Smooth muscle cell (in vitro differentiated cells): Measurements from ENCODE around the gene CDH6. TPM values are rescaled to one million over a fixed set of nuclear protein-coding genes. Genes with fewer than 3 reads are reported as not detected.
A peak's percentile ranks its signal among the peaks of the same experiment; 100 is the strongest.

Experiments used
- DNase-seq: peaks from one replicate; lab custom pipeline; 2025; ENCODE audit not compliant: unreplicated experiment; lab: John Stamatoyannopoulos, UW
- H2AFZ ChIP-seq: fragments of 200-600 bp; sonication (generic); 2 replicates; pipeline ENCODE4 v1.6.0; 2016; ENCODE audit warnings: antibody characterized with exemption, low read depth, mild to moderate bottlenecking
- H3F3A ChIP-seq: fragments of 200-600 bp; sonication (generic); 2 replicates; pipeline ENCODE4 v1.6.0; 2017; ENCODE audit warnings: antibody characterized with exemption, low read depth
- H3K27ac ChIP-seq: fragments of 200-600 bp; sonication (generic); 2 replicates; pipeline ENCODE4 v1.5.1; 2016; ENCODE audit warnings: low read depth, mild to moderate bottlenecking
- H3K27me3 ChIP-seq: fragments of 200-600 bp; sonication (generic); 2 replicates; pipeline ENCODE4 v1.6.1; 2016; ENCODE audit warnings: low read depth, mild to moderate bottlenecking
- H3K36me3 ChIP-seq: fragments of 200-600 bp; sonication (generic); 2 replicates; pipeline ENCODE4 v1.5.1; 2016; ENCODE audit warnings: low read depth
- H3K4me1 ChIP-seq: fragments of 200-600 bp; sonication (generic); 2 replicates; pipeline ENCODE4 v1.5.1; 2016; ENCODE audit warnings: low read depth
- H3K4me2 ChIP-seq: fragments of 200-600 bp; sonication (generic); 2 replicates; pipeline ENCODE4 v1.6.0; 2016; ENCODE audit warnings: mild to moderate bottlenecking
- H3K4me3 ChIP-seq: fragments of 200-600 bp; sonication (generic); 2 replicates; pipeline ENCODE4 v1.5.1; 2016; ENCODE audit warnings: mild to moderate bottlenecking
- H3K79me2 ChIP-seq: fragments of 200-600 bp; sonication (generic); 2 replicates; pipeline ENCODE4 v1.6.0; 2016; ENCODE audit warnings: low read depth, mild to moderate bottlenecking
- H3K9ac ChIP-seq: fragments of 200-600 bp; sonication (generic); 2 replicates; pipeline ENCODE4 v1.6.0; 2016; ENCODE audit warnings: low read depth
- H3K9me3 ChIP-seq: fragments of 200-600 bp; sonication (generic); replicated peaks from 2 replicates; pipeline ENCODE4 v1.5.1; 2016; ENCODE audit warnings: low read depth
- H4K20me1 ChIP-seq: fragments of 200-600 bp; sonication (generic); 2 replicates; pipeline ENCODE4 v1.6.0; 2016; ENCODE audit warnings: low read depth
- WGBS: methylation state at CpG from one replicate; pipeline ENCODE4 v1.1.7; 2016; ENCODE audit warnings: low lambda C conversion rate; 5-methylcytosine and 5-hydroxymethylcytosine counted together
- polyA plus RNA-seq: library from polyadenylated mRNA; unstranded; fragments of >200 nt; fragmentation: Nextera tagmentation; extraction: Ambion mirVana; gene quantifications from 2 replicates; pipeline ENCODE4 v1.2.1, GENCODE V29; 2016
- total RNA-seq: library from RNA; depleted of rRNA; stranded (reverse); fragments of >200 nt; gene quantifications from 2 replicates; pipeline ENCODE4 v1.2.3, GENCODE V29; 2014
- TF ChIP-seq, protein P1 (sequence below): fragments of 200-600 bp; sonication (generic); IDR thresholded peaks from 2 replicates; pipeline ENCODE4 v1.5.1; 2017; ENCODE audit warnings: borderline replicate concordance, mild to moderate bottlenecking, antibody characterized with exemption; ENCODE audit not compliant: insufficient read depth, poor library complexity, severe bottlenecking

The CDH6 gene
- total and polyA plus RNA-seq, 2 experiments from 2014 or later: 1.5 to 5.9 TPM

DNA sequence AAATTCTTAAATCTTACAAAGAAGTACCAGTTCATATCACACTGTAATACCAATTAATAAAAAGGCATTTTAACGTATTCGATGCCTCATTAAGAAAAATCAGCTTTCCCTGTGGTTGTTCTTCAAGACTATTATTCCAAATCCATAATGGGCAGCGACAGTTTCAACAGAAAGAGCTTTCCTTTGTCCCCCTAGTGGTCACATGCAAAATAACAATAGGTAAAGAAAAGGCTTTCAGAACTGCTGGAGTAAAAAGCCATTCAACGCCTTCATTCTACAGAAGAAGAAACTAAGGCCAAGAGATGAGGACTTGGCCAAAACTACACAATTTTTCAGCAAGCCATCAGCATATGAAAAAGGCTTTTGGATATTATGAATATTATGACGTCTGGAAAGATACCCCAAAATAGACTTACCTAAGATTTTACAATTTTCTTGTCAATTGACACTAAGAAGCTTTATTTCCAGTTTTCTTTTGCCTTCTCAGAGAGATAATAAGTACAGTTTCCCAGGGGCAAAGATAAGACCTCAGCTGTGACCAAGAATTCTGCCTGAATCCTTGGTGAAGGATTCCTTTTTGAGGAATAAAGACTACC is 6.7 kb upstream of the CDH6 start:
- Histone ChIP-seq H2AFZ (no peak overlapping the region), H3K4me2 (no peak overlapping the region), H3K9ac (no peak overlapping the region), H3K4me3 (no peak overlapping the region), H3K9me3 (no peaks in the 10 kb centered on the region), H3K27me3 (peaks cover 6% of the 10 kb centered on the region), H4K20me1 (no peaks in the 10 kb centered on the region), H3K27ac (no peak overlapping the region), H3F3A (no peaks in the 10 kb centered on the region), H3K79me2 (no peaks in the 10 kb centered on the region), H3K36me3 (no peaks in the 10 kb centered on the region), H3K4me1 (no peaks in the 10 kb centered on the region)
- WGBS: 18% methylated on average over 5 of the region's 5 CpGs
- no peak for DNase-seq
- TF ChIP-seq, protein P1, sequence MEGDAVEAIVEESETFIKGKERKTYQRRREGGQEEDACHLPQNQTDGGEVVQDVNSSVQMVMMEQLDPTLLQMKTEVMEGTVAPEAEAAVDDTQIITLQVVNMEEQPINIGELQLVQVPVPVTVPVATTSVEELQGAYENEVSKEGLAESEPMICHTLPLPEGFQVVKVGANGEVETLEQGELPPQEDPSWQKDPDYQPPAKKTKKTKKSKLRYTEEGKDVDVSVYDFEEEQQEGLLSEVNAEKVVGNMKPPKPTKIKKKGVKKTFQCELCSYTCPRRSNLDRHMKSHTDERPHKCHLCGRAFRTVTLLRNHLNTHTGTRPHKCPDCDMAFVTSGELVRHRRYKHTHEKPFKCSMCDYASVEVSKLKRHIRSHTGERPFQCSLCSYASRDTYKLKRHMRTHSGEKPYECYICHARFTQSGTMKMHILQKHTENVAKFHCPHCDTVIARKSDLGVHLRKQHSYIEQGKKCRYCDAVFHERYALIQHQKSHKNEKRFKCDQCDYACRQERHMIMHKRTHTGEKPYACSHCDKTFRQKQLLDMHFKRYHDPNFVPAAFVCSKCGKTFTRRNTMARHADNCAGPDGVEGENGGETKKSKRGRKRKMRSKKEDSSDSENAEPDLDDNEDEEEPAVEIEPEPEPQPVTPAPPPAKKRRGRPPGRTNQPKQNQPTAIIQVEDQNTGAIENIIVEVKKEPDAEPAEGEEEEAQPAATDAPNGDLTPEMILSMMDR: peak; percentile 90

DNA sequence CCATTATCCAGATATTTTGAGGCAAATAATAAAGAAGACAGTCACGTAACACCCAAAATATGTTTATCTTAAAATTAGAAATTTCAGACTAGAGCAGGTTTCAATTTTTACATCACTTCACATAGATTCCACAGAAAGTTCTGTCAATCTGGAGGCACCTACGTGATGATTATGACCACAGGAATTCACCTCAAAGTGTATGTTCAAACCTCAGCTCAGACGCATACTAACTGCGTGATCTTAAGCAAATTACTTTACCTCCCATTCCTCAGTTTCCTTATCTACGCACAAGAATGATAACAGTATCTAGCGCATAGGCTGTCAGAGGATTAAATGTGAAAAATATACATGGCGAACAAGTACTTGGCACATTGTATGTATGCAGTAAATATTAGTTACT is 5.9 kb upstream of the CDH6 start:
- Histone ChIP-seq H4K20me1 (no peaks in the 10 kb centered on the region), H3F3A (no peaks in the 10 kb centered on the region), H3K36me3 (no peaks in the 10 kb centered on the region), H3K4me3 (no peak overlapping the region), H3K9ac (no peak overlapping the region), H3K27me3 (peaks cover 14% of the 10 kb centered on the region), H3K9me3 (no peaks in the 10 kb centered on the region), H2AFZ (no peak overlapping the region), H3K27ac (no peak overlapping the region), H3K4me2 (no peak overlapping the region), H3K4me1 (peaks cover 1% of the 10 kb centered on the region), H3K79me2 (no peaks in the 10 kb centered on the region)
- WGBS: 77% methylated on average over 7 of the region's 7 CpGs
- no peak for DNase-seq
- TF ChIP-seq, protein P1: no peak

DNA sequence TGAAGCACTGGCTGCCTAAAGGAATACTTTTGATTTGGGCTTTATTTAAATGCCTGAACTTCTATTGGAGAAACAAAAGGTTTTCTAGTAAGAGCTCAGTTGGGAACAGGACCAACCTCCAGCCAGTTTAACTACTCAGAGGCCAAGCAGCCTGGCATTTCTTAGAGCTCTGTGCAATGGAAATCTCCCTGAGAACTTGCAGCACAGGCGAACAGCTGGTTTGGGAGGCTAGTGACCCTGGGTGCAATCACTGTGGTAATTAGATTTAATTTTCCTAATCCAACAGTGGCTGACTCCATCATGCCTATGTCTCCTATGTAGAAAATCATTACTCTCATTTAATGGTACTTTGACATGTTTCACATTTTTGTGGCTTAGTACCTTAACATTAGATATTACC is 1.0 kb upstream of the CDH6 start:
- TF ChIP-seq, protein P1: no peak
- Histone ChIP-seq H3K27me3 (peaks cover 42% of the 10 kb centered on the region), H4K20me1 (no peaks in the 10 kb centered on the region), H3K27ac (no peak overlapping the region), H3K9me3 (no peaks in the 10 kb centered on the region), H3K9ac (no peak overlapping the region), H3F3A (no peaks in the 10 kb centered on the region), H3K36me3 (no peaks in the 10 kb centered on the region), H3K79me2 (no peaks in the 10 kb centered on the region), H2AFZ (no peak overlapping the region), H3K4me3 (no peak overlapping the region), H3K4me1 (peaks cover 24% of the 10 kb centered on the region), H3K4me2 (no peak overlapping the region)
- DNase-seq: no peak
- whole genome bisulfite sequencing: 93% methylated on average over 1 of the region's 1 CpG

DNA sequence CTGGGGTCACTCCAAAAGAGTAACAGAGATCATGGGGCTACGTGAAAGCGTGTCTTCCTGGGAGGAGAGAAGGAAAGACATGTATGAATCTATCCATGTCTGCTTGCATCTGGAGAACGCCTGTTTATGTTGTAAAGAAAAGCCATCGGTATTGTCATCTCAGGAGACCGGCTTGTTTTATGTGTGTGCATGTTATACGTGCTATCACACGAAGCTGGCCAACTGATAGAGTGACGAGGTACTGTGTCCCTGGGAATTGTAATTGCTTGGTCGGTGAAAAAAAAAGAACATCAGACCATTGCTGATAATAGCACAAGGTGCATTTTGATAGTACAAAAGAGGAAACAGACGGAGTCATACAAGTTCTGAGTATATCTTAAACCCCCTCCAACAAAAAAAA is 370 bp upstream of the CDH6 start:
- no peaks in the 10 kb centered on the region for H3K36me3 ChIP-seq
- peak overlapping the region; percentile 96 for H3K4me2 ChIP-seq
- no peaks in the 10 kb centered on the region for H3F3A ChIP-seq
- H3K79me2 ChIP-seq: no peaks in the 10 kb centered on the region
- H3K9ac ChIP-seq: no peak overlapping the region
- no peaks in the 10 kb centered on the region for H4K20me1 ChIP-seq
- 34% methylated on average over 10 of the region's 10 CpGs for WGBS
- H2AFZ ChIP-seq: peak overlapping the region; percentile 78
- no peak overlapping the region for H3K27ac ChIP-seq
- peak overlapping the region; percentile 63 for H3K4me3 ChIP-seq
- no peaks in the 10 kb centered on the region for H3K9me3 ChIP-seq
- no peak for DNase-seq
- H3K4me1 ChIP-seq: peaks cover 24% of the 10 kb centered on the region
- H3K27me3 ChIP-seq: peaks cover 43% of the 10 kb centered on the region
- TF ChIP-seq, protein P1: no peak
